Putamen (tissue), 1 donor: ENCODE results near the gene RAD52.

Experiments
- DNase-seq: peaks from one replicate; pipeline ENCODE4 v3.0.0-alpha.2; 2016; ENCODE audit warnings: low spot score

Gene RAD52

GRCh38 chr12:868722-869121, 80.8 kb downstream of the RAD52 start:
- no peak for DNase-seq

- no peak for DNase-seq
Measured at GRCh38 chr12:867905-868304, 81.6 kb downstream of the RAD52 start.

GRCh38 chr12:865614-866013, 83.9 kb downstream of the RAD52 start:
- no peak for DNase-seq

DNA sequence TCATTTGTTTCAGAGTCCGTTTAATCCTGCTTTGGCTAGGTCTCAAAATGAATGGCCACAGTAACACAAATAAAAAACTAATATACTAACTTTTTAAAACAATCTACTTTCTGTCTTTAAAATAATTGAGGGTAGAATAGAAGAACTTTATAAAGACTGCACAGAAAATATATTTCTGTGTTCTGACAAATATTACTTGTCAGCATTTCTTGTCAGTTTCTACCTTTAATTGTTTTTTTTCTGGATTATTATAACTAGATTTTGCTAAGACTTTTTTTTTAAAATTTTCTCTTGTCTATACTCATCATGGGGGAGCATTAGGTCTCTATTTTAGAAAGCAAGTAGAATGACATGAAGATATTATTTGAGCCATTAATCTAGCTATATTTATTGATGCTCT, 86.2 kb downstream of the RAD52 start:
- no peak for DNase-seq

GRCh38 chr12:862303-862911, 87.1 kb downstream of the RAD52 start:
- no peak for DNase-seq
